IPS-18c (cell line): ENCODE results near the gene ERGIC1.

ENCODE experiments used
- H3K4me3 ChIP-seq: 2 replicates; pipeline ENCODE4 v1.7.0; 2013; ENCODE audit warnings: low read depth, mild to moderate bottlenecking, low read length, moderate library complexity; ENCODE audit not compliant: insufficient read depth
- H3K9me3 ChIP-seq: one replicate; pipeline ENCODE4 v1.6.1; 2013; ENCODE audit warnings: mild to moderate bottlenecking, low read length, moderate library complexity; ENCODE audit not compliant: control insufficient read depth, insufficient read depth

Gene ERGIC1

GRCh38 chr5:172911628-172911880, 77.5 kb downstream of the ERGIC1 start:
- Histone ChIP-seq H3K9me3 (no peaks in the 10 kb centered on the region), H3K4me3 (no peak overlapping the region)

- Histone ChIP-seq H3K4me3 (no peak overlapping the region), H3K9me3 (no peaks in the 10 kb centered on the region)
These were observed 77.9 kb downstream of the ERGIC1 start for GRCh38 chr5:172911976-172912375.

DNA sequence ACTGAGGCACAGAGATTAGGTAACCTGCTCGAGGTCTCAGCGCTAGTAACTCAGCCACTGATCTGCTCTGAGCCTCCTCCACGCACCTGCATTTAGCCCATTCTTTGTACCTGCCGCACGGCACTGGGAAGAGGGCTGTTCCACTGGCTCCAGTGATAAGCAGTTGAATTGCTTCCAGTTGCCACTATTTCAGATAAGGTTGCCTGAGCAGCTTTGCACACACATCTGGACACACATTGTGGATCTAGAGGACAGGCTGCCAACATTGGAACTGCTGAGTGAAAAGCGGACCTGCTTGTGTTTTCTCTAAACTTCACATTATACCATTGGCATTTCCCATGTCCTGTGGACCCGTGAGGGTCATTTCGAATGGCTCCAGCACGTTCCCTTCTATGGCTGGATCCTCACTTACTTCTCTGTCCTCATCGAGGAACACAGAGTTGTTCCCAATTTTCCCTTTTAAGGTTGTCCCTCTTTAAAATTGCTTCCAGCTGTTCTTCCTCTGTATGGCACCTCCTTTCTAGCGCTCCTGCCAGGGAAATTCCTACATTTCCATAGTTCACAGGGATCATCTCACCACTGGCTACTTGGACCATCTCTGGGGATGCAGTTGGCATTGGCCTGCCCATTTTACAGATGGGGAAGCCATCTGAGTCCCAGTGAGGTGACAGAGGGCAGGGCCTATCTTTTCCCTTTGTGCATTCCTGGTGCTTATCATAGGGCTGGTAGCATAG, 79.2 kb downstream of the ERGIC1 start:
- Histone ChIP-seq H3K9me3 (no peaks in the 10 kb centered on the region), H3K4me3 (no peak overlapping the region)

- no peak overlapping the region for H3K4me3 ChIP-seq
- no peaks in the 10 kb centered on the region for H3K9me3 ChIP-seq
These were observed 81.5 kb downstream of the ERGIC1 start for GRCh38 chr5:172915514-172915913.

DNA sequence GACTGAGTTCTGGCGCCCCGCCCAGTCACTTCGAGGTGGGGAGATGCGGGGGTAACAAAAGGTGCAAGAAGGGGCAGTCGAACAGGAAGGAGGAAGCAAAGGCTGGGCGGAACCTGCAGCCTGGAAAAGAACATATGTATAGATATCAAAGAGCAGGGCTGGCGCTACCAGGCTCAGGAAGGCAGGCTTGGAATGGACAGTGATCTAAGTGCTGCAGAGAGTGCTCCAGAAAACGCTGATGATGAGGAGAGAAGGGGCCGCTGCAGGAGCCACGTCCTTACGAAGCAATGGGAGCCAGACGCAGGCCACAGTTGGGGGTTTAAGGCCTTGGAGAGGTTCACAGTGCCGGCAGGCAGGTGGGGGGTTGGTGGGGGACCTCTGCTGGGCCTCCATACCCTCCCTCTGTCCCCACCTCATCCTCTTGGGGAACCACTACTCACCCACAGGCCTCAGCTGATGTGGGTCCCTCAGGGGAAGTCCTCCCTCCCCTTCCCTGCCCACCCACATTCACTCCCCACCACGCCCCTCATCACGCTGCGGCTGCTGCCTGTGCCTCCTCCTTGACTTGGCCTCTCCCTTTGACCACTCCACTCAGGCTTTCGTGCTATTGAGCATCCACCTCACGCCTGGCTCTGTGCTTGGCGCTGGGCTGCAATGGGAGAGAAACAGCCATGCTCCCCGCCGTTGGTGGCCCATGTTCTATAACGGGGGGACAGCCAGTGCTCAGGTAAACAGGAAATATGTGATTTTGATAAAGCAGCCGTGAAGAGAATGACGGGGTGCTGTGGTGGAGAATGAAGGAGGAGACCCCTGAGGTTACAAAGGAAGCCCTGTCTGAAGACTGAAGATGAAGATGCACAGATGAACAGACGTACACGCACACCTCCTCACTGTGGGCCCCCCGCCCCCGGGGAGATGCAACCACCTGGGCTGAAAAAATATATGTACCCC, 84.6 kb downstream of the ERGIC1 start:
- no peak overlapping the region for H3K4me3 ChIP-seq
- no peaks in the 10 kb centered on the region for H3K9me3 ChIP-seq

- Histone ChIP-seq H3K9me3 (no peaks in the 10 kb centered on the region), H3K4me3 (no peak overlapping the region)
These were observed 85.7 kb downstream of the ERGIC1 start for GRCh38 chr5:172919525-172920446.

GRCh38 chr5:172920447-172920849, 86.4 kb downstream of the ERGIC1 start:
- no peak overlapping the region for H3K4me3 ChIP-seq
- no peaks in the 10 kb centered on the region for H3K9me3 ChIP-seq

- Histone ChIP-seq H3K4me3 (no peak overlapping the region), H3K9me3 (no peaks in the 10 kb centered on the region)
These were observed 86.9 kb downstream of the ERGIC1 start for GRCh38 chr5:172920995-172921394.

DNA sequence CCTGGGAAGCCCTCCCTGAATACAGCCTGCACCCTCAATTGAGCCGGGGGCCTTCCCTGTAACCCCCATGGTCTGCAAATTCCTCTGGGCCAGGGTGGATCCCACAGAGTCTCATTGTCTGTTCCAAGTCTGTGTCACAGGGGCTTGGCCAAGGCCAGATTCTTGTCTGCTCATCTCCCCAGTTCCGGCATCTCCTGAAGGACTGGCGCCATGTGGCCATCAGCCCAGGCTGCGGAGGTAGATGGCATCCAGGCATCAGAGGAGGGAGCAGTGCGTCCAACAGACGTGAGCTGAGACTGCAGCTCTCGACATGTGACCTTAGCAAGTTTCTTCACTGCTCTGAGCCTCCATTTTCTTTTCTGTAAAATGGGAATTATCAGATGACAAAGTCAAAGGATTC, 87.9 kb downstream of the ERGIC1 start:
- Histone ChIP-seq H3K4me3 (no peak overlapping the region), H3K9me3 (no peaks in the 10 kb centered on the region)

DNA sequence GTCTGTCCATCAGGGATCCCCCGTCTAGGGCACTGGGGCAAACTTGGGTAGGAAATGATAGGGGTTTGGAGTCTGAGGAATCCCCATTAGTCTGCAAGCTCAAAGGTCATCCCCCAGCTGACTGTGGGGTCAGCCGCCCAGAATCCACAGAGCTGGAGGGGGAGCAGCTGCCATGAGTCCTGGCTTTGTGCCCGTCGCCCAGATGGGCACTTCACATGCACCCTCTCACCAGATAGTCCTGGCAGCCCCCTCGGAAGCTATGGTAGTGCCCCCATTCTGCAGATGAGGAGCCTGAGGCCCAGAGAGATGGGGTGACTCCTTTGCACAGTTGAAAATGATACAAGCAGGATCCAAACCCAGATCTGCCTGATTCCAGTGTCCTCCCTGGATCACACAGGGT, 89.5 kb downstream of the ERGIC1 start:
- no peak overlapping the region for H3K4me3 ChIP-seq
- H3K9me3 ChIP-seq = no peaks in the 10 kb centered on the region

GRCh38 chr5:172925336-172925948, 91.4 kb downstream of the ERGIC1 start:
- Histone ChIP-seq H3K4me3 (no peak overlapping the region), H3K9me3 (no peaks in the 10 kb centered on the region)

- Histone ChIP-seq H3K9me3 (no peaks in the 10 kb centered on the region), H3K4me3 (no peak overlapping the region)
These were observed 92.0 kb downstream of the ERGIC1 start for GRCh38 chr5:172926008-172926523.

- no peaks in the 10 kb centered on the region for H3K9me3 ChIP-seq
- H3K4me3 ChIP-seq = no peak overlapping the region
These were observed 92.7 kb downstream of the ERGIC1 start for GRCh38 chr5:172926796-172927195.

- no peak overlapping the region for H3K4me3 ChIP-seq
- H3K9me3 ChIP-seq = no peaks in the 10 kb centered on the region
These were observed 95.4 kb downstream of the ERGIC1 start for GRCh38 chr5:172929371-172929838.

GRCh38 chr5:172931001-172931536, 97.0 kb downstream of the ERGIC1 start:
- Histone ChIP-seq H3K9me3 (no peaks in the 10 kb centered on the region), H3K4me3 (no peak overlapping the region)

DNA sequence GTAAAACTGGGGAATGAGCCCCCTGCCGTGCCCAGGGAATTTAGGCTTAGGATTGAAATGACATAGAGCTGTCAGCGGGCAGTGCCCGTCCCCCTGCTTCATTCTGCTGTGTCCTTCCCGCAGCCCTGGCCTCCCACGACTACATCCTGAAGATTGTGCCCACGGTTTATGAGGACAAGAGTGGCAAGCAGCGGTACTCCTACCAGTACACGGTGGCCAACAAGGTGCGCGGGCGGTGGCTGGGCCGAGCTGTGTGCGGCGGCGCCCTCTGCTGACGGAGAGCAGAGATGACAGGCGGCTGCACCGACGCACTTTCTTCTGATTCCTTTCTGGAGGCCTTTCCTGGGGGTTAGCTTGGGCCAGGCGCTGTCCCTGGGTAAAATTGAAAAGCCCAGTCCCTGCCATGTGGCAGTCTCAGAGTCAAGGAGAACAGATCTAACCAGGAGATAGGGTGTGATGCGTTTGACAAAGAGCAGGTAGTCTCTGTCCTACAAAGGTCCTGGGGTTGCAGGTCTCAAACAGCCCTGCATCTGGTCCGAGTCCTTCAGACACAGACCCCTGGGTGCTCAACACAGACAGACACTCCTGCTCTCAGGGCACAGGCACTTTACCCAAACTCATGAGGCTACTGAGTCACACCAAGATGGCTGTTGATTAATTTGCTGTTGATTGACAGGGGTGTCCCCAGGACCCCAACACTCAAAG, 98.4 kb downstream of the ERGIC1 start:
- H3K9me3 ChIP-seq = no peaks in the 10 kb centered on the region
- no peak overlapping the region for H3K4me3 ChIP-seq
